GM06990 (cell line): Measurements from ENCODE around the gene GNGT1.

Experiments used
- DNase-seq: peaks from one replicate; pipeline ENCODE4 v3.0.0-alpha.2; 2011; ENCODE audit not compliant: insufficient read length; ENCODE audit errors: extremely low read depth
- H3K27me3 ChIP-seq: replicated peaks from 2 replicates; pipeline ENCODE4 v1.6.0; 2011; ENCODE audit warnings: low read length; ENCODE audit not compliant: control insufficient read depth, insufficient read depth
- H3K36me3 ChIP-seq: 2 replicates; pipeline ENCODE4 v1.5.1; 2011; ENCODE audit warnings: low read length; ENCODE audit not compliant: control insufficient read depth, insufficient read depth
- H3K4me3 ChIP-seq: replicated peaks from 2 replicates; pipeline ENCODE4 v1.5.1; 2011; ENCODE audit warnings: low read depth, mild to moderate bottlenecking, control low read depth, low read length
- CTCF ChIP-seq: IDR thresholded peaks from 2 replicates; pipeline ENCODE4 v1.5.1; 2011; ENCODE audit warnings: low read length, control low read depth, mild to moderate bottlenecking, inconsistent platforms; ENCODE audit not compliant: insufficient read depth, poor library complexity, severe bottlenecking

Gene GNGT1

GRCh38 chr7:93938293-93938692 is 31.9 kb downstream of the GNGT1 start:
- DNase-seq = no peak
- Histone ChIP-seq H3K4me3 (no peak overlapping the region), H3K27me3 (no peaks in the 10 kb centered on the region; the same call in 1 of the 2 replicates), H3K36me3 (no peaks in the 10 kb centered on the region)
- no peak for TF ChIP-seq CTCF

- Histone ChIP-seq H3K36me3 (no peaks in the 10 kb centered on the region), H3K27me3 (no peaks in the 10 kb centered on the region), H3K4me3 (no peak overlapping the region)
- TF ChIP-seq CTCF = no peak
- no peak for DNase-seq
Measured at GRCh38 chr7:93941945-93942344, 35.6 kb downstream of the GNGT1 start.

- no peaks in the 10 kb centered on the region for H3K36me3 ChIP-seq
- no peak for TF ChIP-seq CTCF
- H3K27me3 ChIP-seq = no peaks in the 10 kb centered on the region
- no peak for DNase-seq
- H3K4me3 ChIP-seq = no peak overlapping the region
Measured at GRCh38 chr7:93943816-93944540, 37.6 kb downstream of the GNGT1 start.

- no peak for TF ChIP-seq CTCF
- DNase-seq = no peak
- H3K36me3 ChIP-seq = no peaks in the 10 kb centered on the region
Measured at GRCh38 chr7:93944673-93945072, 38.3 kb downstream of the GNGT1 start.

GRCh38 chr7:93945083-93945482 is 38.7 kb downstream of the GNGT1 start:
- DNase-seq = no peak
- H3K27me3 ChIP-seq = no peaks in the 10 kb centered on the region
- no peak for TF ChIP-seq CTCF

More at GRCh38 chr7:93944673-93945072, 38.3 kb downstream of the GNGT1 start:
- no peak overlapping the region for H3K4me3 ChIP-seq
- no peaks in the 10 kb centered on the region for H3K27me3 ChIP-seq

More at GRCh38 chr7:93945083-93945482, 38.7 kb downstream of the GNGT1 start:
- H3K4me3 ChIP-seq = no peak overlapping the region
- H3K36me3 ChIP-seq = no peaks in the 10 kb centered on the region
